ENCODE data around the gene OR5AR1.

DNA sequence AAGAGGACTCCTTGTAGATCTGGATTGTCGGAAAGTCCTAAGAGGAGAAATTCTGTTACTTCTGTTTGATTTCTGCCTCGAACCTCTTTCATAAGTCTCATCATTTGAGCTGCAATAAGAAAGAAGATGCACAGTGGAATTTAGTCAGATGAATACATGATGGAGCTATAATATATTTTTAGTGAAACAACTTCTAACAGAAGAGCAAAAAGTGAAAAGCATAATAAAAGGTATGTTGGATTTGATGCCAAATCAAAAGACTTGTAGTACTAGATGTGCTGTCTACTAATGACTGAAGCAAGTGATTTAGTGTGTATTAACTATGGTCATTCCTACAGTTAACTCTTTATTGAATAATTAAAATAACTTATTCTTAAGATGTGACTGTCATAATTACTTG, 21.1 kb upstream of the OR5AR1 start, which contains the start of gene OR5AP2:
- no peak for TF ChIP-seq CTCF (IDR thresholded peaks at IDR 0.05)
- TF ChIP-seq POLR2A (IDR thresholded peaks at IDR 0.05) = no peak

Measured in Peyer's patch (tissue), 4 donors.